ENCODE results near the gene ATP13A2. TPM values are rescaled to one million over a fixed set of nuclear protein-coding genes. Genes with fewer than 3 reads are reported as not detected.

Gene ATP13A2, protein sequence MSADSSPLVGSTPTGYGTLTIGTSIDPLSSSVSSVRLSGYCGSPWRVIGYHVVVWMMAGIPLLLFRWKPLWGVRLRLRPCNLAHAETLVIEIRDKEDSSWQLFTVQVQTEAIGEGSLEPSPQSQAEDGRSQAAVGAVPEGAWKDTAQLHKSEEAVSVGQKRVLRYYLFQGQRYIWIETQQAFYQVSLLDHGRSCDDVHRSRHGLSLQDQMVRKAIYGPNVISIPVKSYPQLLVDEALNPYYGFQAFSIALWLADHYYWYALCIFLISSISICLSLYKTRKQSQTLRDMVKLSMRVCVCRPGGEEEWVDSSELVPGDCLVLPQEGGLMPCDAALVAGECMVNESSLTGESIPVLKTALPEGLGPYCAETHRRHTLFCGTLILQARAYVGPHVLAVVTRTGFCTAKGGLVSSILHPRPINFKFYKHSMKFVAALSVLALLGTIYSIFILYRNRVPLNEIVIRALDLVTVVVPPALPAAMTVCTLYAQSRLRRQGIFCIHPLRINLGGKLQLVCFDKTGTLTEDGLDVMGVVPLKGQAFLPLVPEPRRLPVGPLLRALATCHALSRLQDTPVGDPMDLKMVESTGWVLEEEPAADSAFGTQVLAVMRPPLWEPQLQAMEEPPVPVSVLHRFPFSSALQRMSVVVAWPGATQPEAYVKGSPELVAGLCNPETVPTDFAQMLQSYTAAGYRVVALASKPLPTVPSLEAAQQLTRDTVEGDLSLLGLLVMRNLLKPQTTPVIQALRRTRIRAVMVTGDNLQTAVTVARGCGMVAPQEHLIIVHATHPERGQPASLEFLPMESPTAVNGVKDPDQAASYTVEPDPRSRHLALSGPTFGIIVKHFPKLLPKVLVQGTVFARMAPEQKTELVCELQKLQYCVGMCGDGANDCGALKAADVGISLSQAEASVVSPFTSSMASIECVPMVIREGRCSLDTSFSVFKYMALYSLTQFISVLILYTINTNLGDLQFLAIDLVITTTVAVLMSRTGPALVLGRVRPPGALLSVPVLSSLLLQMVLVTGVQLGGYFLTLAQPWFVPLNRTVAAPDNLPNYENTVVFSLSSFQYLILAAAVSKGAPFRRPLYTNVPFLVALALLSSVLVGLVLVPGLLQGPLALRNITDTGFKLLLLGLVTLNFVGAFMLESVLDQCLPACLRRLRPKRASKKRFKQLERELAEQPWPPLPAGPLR
- total RNA-seq = 39.2 TPM

DNA sequence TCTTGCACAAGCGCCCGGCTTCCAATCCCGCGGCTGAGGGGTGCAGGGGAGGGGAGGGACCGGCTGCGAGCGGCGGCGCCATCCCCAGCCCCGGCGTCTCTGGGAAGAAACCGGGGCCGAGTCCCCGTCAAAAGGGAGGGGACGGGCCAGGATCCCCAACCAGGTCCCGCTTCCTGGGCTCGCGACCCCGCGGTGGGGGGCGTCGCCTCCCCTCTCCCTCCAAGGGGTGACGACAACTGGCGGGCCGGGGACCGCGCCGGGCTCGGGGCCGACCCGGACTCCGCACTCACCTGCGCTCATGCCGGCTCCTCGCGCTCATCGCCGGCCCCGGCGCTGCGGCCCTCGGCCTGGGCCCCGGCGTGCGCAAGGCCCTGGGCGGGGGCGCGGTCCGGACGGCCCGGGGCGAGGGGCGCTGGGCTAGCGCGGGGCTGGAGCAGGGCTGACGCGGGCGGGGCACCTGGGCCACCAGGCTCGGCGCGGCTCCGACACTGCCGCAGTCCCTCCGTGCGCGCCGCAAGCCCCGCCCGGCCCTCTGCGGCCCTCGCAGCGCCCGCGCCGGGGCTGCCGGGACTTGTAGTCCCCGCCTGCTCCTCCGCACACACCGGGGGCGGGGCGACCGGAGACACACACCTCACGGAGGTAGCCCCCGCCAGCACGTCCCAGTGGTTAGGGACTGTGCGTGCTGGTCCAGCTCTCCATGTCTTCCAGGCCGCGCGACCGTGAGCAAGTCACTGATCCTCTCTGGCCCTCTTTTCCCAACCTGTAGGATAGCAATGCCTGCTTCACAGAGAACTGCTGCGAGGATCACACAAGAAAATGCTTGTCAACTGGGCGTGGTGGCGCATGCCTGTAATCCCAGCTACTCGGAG is at the start of gene ATP13A2:
Gene ATP13A2 (minus strand): TSS at position 490 of the 869 bp plus-strand sequence. CDS start 190 bp downstream, at position 300.
- peaks cover 13 to 14% of the 10 kb centered on the region in 2 donors for H3K4me1 ChIP-seq
- intact Hi-C loops (cut with DNase I) = loop anchor here (1.0 to 2.0 kb wide), 2 partner anchors 41 to 48 kb away; no protein-coding TSS in a partner anchor
- no peaks in the 10 kb centered on the region for H3K36me3 ChIP-seq
- TF ChIP-seq, protein P1, sequence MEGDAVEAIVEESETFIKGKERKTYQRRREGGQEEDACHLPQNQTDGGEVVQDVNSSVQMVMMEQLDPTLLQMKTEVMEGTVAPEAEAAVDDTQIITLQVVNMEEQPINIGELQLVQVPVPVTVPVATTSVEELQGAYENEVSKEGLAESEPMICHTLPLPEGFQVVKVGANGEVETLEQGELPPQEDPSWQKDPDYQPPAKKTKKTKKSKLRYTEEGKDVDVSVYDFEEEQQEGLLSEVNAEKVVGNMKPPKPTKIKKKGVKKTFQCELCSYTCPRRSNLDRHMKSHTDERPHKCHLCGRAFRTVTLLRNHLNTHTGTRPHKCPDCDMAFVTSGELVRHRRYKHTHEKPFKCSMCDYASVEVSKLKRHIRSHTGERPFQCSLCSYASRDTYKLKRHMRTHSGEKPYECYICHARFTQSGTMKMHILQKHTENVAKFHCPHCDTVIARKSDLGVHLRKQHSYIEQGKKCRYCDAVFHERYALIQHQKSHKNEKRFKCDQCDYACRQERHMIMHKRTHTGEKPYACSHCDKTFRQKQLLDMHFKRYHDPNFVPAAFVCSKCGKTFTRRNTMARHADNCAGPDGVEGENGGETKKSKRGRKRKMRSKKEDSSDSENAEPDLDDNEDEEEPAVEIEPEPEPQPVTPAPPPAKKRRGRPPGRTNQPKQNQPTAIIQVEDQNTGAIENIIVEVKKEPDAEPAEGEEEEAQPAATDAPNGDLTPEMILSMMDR (IDR thresholded peaks at IDR 0.05) = no peak
- H3K27ac ChIP-seq = no peak within 1 kb of the TSS
- H3K27me3 ChIP-seq = no peaks in the 10 kb centered on the region
- H3K9me3 ChIP-seq = no peaks in the 10 kb centered on the region
- DNase-seq (ENCODE audit: low spot score in 2 of 2) = peak; percentile 33 to 87
- peak within 1 kb of the TSS; percentile 84 to 90 for H3K4me3 ChIP-seq

DNA sequence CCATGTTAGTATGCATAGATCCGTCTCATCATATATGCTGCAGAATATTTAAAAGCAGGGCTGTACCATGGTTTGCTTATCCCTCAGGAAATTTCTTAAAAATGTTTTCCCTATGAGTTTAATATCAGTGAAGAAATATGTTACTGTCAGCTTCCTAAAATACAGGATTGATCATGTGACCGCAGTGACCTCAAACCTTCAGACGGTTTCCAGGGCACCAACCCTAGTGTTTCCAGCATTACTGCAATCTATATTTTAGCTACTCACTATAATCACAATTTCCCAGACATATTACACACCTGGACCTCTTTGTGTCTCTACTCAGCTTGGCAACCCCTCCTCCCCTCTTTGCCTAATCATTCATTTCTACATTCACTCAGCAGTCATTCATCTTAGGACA is 49.8 kb upstream of the ATP13A2 start:
- TF ChIP-seq, protein P1 (IDR thresholded peaks at IDR 0.05) = no peak
- H3K27me3 ChIP-seq = no peaks in the 10 kb centered on the region
- H3K9me3 ChIP-seq = peaks cover 0 to 6% of the 10 kb centered on the region in 2 donors
- intact Hi-C loops (cut with DNase I) = no loop called here
- no peaks in the 10 kb centered on the region for H3K36me3 ChIP-seq
- no peaks in the 10 kb centered on the region for H3K4me1 ChIP-seq
- no peak overlapping the region for H3K4me3 ChIP-seq
- no peak overlapping the region for H3K27ac ChIP-seq
- peak in 1 of 2 donors; percentile 4 for DNase-seq (ENCODE audit: low spot score in 2 of 2)

DNA sequence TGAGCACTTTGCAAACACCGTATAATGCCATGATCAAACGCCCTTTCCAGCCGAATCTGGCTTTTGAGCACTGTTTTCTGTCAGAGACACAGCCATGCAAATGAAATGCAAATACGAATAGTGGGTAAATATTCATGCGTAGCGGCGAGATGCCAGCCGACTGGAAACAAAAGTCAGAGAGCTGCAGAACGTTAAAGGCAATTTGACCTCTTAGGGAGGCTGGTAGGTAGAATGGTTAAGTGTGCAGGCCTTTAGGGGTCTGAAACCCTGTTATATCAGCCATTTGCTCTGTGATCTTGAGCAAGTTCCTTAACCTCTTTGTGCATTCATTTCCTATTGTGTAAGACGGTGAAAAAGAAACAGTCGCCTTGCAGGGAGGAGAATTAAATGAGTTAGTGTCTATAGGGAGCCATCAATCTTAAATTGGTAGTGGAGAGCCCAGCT is 48.6 kb upstream of the ATP13A2 start:
- DNase-seq (ENCODE audit: low spot score in 2 of 2) = no peak

DNA sequence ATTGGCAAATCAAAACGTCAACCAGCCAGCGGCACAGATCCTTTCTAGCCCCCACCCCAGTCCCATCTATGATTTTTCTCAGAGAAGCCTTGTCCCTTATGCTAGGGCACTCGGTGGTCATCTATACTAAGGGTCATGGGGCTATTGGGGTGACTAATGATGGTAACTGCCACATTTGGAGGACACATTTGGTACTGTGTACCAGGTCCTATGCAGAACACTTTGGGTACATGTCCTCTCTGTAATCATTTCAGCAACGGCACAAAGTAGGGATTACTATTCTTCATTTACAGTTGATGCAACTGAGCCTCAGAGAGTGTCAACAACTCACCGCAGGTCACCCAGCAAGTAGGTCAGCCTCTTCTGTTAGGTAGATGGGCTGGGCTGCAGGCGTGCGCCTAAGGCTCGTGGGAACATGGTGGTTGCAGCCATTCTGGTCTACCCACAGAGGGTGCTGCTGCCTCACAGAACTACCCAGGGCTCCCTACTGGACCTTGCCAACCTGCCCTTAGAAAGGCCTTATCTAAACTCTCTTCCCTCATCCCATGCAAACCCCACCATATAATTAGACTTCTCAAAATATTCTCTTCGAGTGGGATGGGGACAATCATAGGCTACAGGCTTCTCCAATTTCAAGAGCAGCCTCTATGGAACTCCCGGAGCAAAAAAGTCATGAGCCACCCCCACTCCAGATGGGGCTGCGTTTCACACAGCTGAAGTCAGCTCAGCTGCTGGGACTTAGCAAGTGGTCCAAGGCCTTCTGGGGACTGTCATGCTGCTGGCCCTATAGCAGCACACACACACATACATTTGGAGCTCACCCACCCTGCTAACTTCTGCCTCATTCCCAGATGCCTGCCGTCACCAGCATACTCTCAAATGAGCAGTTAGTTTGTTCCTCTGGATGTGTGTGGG is 47.9 kb upstream of the ATP13A2 start:
- no peak overlapping the region for H3K4me3 ChIP-seq
- DNase-seq (ENCODE audit: low spot score in 2 of 2) = no peak
- TF ChIP-seq, protein P1 (IDR thresholded peaks at IDR 0.05) = peak; percentile 22 to 40 (median 37)
- H3K9me3 ChIP-seq = no peaks in the 10 kb centered on the region
- H3K27me3 ChIP-seq = no peaks in the 10 kb centered on the region
- no peaks in the 10 kb centered on the region for H3K36me3 ChIP-seq
- no peaks in the 10 kb centered on the region for H3K4me1 ChIP-seq
- no peak overlapping the region for H3K27ac ChIP-seq
- intact Hi-C loops (cut with DNase I) = loop anchor here (5.0 to 10.0 kb wide), 3 partner anchors 68 to 575 kb away; no protein-coding TSS in a partner anchor

More for the DNA sequence above, 48.6 kb upstream of the ATP13A2 start:
- Histone ChIP-seq H3K4me3 (no peak overlapping the region), H3K27ac (no peak overlapping the region), H3K36me3 (no peaks in the 10 kb centered on the region), H3K9me3 (peaks cover 0 to 6% of the 10 kb centered on the region in 2 donors), H3K27me3 (no peaks in the 10 kb centered on the region), H3K4me1 (no peaks in the 10 kb centered on the region)
- intact Hi-C loops (cut with DNase I) = no loop called here
- TF ChIP-seq, protein P1 (IDR thresholded peaks at IDR 0.05) = no peak
